Measurements from ENCODE around the gene SSH2.
"Not testable (repeated sequence)": the region's sequence is repeated elsewhere in the genome, so short reads cannot be mapped to it uniquely, and the experiment has no call there.

The SSH2 gene

DNA sequence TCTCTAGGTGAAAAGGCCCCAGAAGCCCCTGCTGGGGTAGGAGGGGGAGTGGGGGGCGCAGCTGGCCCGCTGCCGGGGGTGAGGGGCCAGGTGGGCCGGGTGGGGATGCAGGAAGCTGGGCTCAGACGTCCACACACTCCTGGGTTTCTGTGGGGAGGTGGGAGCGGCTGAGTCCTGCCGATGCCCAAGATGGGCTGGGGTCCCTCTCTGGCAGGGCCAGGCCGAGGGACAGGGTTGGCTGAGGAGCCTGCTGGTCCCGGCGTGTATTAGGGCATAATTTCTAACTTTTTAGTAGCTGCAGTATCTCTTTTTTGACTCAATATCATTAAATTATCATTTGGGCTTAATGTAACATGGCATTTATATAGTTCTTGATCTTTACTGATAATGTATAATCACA, 185.9 kb downstream of the SSH2 start:
- DNase-seq (ENCODE audit: low read depth in 2 of 2), result no peak

DNA sequence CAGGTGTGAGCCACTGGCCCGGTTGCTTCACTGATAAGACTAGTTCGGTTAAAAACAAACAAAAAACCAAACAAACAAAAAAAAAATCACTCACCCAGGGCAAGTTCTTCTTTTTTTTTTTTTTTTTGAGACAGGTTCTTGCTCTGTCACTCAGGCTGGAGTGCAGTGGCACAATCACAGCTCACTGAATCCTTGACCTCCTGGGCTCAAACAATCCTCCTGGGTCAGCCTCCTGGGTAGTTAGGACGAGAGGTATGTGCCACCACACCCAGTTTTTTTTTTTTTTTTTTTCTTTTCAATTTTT, 187.9 kb downstream of the SSH2 start:
- no peak for DNase-seq (ENCODE audit: low read depth in 2 of 2)

DNA sequence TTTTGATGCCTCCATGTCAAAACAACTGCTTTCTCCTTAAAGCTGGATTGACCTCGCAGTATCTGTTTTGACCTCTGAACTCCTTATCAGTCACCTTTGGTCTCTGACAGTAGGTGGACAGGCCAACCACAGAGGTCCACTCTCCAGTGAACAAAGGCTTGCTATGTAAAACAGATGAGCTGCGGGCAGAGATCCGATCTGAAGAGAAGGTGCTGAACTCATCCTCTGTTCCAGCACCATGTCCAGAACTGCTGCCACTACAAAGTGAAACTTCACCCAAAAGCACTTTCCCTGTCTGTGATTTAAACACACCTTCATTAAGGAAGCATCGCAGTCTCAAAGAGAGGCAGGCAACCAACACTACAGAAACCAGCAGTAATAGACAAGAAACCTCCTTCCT, 190.0 kb downstream of the SSH2 start:
- no peak for DNase-seq (ENCODE audit: low read depth in 2 of 2)

- no peak for DNase-seq (ENCODE audit: low read depth in 2 of 2)
Observed at GRCh38 chr17:29734640-29735039, 195.4 kb downstream of the SSH2 start.

GRCh38 chr17:29733166-29733565, 196.9 kb downstream of the SSH2 start:
- no peak for DNase-seq (ENCODE audit: low read depth in 2 of 2)

GRCh38 chr17:29732613-29733012, 197.4 kb downstream of the SSH2 start:
- no peak for DNase-seq (ENCODE audit: low read depth in 2 of 2)

DNA sequence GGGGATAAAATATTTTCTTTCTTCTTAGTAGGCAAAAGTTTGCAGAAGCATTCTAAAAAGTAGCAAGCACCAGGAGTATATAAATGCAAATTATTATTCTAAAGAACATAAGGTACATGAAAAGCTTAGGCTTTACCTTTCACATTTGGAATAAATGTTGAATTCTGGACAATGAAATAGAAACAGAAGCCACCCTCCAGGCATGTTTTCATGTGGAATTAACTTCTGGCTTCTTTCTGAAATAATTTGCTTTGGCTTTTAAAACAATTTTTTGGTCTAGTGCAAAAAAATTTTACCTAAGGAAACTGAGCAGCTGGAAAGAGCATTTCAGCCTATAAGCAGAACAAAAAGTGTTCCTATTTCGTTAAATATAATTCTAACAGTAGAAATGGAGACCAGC, 197.8 kb downstream of the SSH2 start:
- no peak for DNase-seq (ENCODE audit: low read depth in 2 of 2)

DNA sequence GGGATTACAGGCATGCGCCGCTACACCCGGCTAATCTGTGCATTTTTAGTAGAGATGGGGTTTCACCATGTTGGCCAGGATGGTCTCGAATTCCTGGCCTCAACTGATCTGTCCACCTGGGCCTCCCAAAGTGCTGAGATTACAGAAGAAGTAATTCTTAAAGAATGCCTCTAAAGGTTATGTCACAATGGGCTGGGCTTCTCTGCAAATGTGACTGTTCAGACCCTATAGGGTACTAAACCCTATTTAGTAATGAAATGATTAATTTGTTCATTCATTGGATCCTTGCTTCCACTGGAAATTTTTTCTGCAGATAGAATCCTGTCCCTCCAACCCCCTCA, 198.5 kb downstream of the SSH2 start:
- DNase-seq (ENCODE audit: low read depth in 2 of 2), result no peak

DNA sequence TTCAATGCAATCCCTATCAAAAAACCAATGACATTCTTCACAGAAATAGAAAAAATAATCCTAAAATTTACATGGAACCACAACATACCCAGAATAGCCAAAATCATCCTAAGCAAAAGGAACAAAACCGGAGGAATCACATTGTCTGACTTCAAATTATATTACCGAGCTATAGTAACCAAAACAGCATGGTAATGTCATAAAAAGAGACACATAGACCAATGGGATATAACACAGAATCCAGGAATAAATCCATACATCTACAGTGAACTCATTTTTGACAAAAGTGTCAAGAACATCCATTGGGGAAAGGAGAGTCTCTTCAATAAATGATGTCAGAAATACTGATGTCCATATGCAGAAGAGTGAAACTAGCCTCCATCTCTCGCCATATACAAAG, 201.5 kb downstream of the SSH2 start:
- DNase-seq (ENCODE audit: low read depth in 2 of 2), result no peak

GRCh38 chr17:29726715-29727252, 203.2 kb downstream of the SSH2 start:
- DNase-seq (ENCODE audit: low read depth in 2 of 2), result no peak

DNA sequence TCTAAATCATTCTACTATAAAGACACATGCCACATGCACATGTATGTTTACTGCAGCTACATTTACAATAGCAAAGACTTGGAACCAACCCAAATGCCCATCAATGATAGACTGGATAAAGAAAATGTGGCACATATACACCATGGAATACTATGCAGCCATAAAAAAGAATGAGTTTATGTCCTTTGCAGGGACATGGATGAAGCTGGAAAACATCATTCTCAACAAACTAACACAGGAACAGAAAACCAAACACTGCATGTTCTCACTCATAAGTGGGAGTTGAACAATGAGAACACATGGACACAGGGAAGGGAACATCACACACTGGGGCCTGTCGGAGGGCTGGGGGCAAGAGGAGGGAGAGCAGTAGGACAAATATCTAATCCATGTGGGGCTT, 204.6 kb downstream of the SSH2 start:
- DNase-seq (ENCODE audit: low read depth in 2 of 2), result not testable (repeated sequence)

GRCh38 chr17:29723278-29724047, 206.6 kb downstream of the SSH2 start:
- DNase-seq (ENCODE audit: low read depth in 2 of 2), result no peak

- peak in 1 of 2 donors; percentile 14 for DNase-seq (ENCODE audit: low read depth in 2 of 2)
Observed at GRCh38 chr17:29722411-29723198, 207.4 kb downstream of the SSH2 start.

DNA sequence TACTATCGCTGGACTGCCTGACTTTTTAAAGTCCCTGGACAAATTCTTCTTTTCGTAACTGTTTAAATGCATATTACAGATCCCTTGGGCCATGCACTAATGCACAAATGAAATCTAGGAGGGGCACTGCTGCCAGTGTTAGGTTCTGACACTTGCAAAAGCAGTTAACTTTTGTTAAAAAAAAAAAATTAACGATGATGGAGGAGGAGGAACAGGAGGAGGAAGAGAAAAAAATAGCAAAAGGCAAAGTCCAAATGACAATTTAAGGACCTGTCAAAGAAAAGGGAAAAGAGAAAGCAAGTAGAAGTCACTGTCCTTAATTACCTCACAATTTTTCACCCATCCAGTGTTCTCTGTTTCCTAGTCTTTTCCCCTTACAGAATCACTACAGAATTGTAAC, 209.5 kb downstream of the SSH2 start:
- no peak for DNase-seq (ENCODE audit: low read depth in 2 of 2)

GRCh38 chr17:29719469-29719868, 210.6 kb downstream of the SSH2 start:
- no peak for DNase-seq (ENCODE audit: low read depth in 2 of 2)

DNA sequence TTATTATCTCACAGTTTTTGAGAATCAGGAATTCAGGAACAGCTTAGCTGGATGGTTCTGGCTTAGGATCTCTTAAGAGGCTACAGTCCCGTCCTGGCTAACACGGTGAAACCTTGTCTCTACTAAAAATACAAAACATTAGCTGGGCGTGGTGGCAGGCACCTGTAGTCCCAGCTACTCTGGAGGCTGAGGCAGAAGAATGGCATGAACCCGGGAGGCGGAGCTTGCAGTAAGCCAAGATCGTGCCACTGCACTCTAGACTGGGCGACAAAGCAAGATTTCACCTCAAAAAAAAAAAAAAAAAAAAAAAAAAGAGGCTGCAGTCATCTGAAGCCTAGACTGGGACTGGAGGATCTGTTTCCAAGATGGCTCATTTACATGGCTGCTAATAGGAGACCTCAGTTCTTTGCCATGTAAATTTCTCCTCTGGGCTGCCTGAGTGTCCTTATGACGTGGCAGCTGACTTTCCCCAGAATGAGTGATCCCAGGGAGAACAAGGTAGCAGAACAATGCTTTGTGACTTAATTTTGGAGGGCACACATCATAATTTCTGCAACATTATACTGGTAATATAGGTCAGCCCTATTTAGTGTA, 211.5 kb downstream of the SSH2 start:
- no peak for DNase-seq (ENCODE audit: low read depth in 2 of 2)

GRCh38 chr17:29717817-29718216, 212.2 kb downstream of the SSH2 start:
- no peak for DNase-seq (ENCODE audit: low read depth in 2 of 2)

- DNase-seq (ENCODE audit: low read depth in 2 of 2), result no peak
Observed at GRCh38 chr17:29716566-29716965, 213.5 kb downstream of the SSH2 start.

GRCh38 chr17:29715680-29716079, 214.3 kb downstream of the SSH2 start:
- no peak for DNase-seq (ENCODE audit: low read depth in 2 of 2)

DNA sequence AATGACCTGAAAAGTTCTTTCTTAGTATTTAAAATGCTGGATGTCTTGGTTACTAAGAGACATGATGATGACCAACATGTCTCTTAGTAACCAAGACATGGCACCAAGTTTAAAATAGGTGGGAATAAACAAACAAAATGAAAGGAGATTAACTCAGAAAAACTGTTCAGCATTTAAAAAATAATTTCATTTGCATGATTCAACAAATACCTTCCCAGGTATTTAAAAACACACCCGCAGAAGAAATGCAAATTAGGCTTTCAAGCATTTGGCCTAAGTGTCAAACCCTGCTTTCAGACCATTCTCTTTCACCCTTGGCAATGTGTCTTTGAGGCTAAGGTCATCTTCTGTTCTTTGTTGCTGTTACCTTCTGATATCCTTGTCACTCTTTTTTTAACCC, 215.9 kb downstream of the SSH2 start:
- DNase-seq (ENCODE audit: low read depth in 2 of 2), result no peak

DNA sequence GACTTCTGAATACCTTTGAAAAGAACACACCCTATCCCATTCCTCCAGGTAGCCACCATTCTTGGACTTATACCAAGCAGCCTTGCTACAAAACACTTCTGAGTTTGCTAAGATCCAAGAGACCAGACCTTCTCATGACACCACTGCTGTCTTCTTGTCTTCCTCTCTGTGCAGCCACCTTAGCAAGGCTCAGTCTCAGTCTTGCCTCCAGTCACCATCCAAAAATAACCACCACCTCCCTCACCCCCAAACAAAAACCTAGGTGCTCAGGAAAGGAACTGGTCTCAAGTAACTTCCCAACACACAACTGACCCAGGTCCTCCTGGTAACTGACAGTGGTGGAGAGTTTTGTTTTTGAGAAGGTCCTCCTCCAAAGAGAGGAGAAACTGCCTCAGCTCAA, 216.4 kb downstream of the SSH2 start:
- DNase-seq (ENCODE audit: low read depth in 2 of 2), result no peak

GRCh38 chr17:29711588-29712385, 218.2 kb downstream of the SSH2 start:
- DNase-seq (ENCODE audit: low read depth in 2 of 2), result no peak

Data from stimulated activated CD4-positive, alpha-beta T cell treated with anti-CD3 and anti-CD28 coated beads, Interleukin-1b, Interleukin-23, amount 100 ng/mL, for 4 hours (primary cell).